ENCODE data around the gene PHTF2.

DNA sequence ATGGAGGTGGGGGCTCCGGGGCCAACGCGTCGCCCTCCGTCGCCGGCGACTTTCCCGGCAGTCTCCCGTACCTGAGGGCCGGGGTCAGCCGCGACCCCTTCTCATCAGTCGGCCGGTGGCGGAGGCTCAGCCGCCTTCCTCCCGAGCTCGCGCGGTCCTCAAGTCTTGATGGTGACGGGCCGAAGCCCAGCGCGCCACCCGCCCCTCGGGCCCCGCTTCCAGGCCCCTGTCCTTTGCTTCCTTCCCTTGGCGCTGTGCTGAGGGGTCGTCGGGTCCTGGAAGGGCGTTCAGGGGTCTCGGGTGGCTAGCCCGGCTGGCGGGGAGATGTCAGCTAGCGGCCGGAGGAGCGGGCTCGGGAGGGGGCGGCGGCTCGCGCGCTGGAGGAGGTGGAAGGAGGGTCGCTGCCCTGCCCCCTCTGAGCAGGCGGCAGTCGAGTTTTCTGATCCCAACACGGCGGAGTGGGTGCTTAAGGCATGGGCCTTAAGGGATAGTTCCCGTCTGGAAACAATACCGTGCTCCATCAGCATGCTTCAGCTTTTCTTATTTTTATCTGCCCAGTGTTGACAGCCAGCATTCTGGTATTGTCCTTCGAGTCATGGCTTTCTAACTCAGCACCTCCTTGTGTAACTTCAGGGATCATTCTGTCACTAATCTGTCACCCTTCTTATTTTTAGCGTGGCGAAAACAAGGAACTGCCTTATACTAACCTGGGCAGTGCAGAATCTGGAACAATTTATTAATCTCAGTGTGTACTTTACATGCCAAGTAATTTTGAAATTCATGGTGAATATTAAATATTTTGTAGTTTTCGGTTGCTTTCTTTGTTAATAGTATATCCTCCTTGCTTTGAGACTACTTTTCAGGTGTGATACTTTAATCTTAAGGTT, 748 bp downstream of the PHTF2 start:
- TF ChIP-seq, protein P1, sequence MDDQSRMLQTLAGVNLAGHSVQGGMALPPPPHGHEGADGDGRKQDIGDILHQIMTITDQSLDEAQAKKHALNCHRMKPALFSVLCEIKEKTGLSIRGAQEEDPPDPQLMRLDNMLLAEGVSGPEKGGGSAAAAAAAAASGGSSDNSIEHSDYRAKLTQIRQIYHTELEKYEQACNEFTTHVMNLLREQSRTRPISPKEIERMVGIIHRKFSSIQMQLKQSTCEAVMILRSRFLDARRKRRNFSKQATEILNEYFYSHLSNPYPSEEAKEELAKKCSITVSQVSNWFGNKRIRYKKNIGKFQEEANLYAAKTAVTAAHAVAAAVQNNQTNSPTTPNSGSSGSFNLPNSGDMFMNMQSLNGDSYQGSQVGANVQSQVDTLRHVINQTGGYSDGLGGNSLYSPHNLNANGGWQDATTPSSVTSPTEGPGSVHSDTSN (IDR thresholded peaks at IDR 0.05): no peak
- TF ChIP-seq, protein P2, sequence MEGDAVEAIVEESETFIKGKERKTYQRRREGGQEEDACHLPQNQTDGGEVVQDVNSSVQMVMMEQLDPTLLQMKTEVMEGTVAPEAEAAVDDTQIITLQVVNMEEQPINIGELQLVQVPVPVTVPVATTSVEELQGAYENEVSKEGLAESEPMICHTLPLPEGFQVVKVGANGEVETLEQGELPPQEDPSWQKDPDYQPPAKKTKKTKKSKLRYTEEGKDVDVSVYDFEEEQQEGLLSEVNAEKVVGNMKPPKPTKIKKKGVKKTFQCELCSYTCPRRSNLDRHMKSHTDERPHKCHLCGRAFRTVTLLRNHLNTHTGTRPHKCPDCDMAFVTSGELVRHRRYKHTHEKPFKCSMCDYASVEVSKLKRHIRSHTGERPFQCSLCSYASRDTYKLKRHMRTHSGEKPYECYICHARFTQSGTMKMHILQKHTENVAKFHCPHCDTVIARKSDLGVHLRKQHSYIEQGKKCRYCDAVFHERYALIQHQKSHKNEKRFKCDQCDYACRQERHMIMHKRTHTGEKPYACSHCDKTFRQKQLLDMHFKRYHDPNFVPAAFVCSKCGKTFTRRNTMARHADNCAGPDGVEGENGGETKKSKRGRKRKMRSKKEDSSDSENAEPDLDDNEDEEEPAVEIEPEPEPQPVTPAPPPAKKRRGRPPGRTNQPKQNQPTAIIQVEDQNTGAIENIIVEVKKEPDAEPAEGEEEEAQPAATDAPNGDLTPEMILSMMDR (IDR thresholded peaks at IDR 0.05): peak; percentile 21; the same call in 1 of the 2 replicates
- TF ChIP-seq, protein P3, sequence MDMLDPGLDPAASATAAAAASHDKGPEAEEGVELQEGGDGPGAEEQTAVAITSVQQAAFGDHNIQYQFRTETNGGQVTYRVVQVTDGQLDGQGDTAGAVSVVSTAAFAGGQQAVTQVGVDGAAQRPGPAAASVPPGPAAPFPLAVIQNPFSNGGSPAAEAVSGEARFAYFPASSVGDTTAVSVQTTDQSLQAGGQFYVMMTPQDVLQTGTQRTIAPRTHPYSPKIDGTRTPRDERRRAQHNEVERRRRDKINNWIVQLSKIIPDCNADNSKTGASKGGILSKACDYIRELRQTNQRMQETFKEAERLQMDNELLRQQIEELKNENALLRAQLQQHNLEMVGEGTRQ (IDR thresholded peaks at IDR 0.05; ENCODE audit: borderline replicate concordance, low read depth, low read length): no peak
- TF ChIP-seq MXI1 (IDR thresholded peaks at IDR 0.05; ENCODE audit: low read depth, low read length) (peak; percentile 93), RAD21 (IDR thresholded peaks at IDR 0.05; ENCODE audit: low read length) (no peak; the same call in 1 of the 2 replicates), NFIC (IDR thresholded peaks at IDR 0.05; ENCODE audit: borderline replicate concordance) (no peak), TAF1 (IDR thresholded peaks at IDR 0.05; ENCODE audit: borderline replicate concordance, low read depth, low read length) (no peak), RCOR1 (IDR thresholded peaks at IDR 0.05; ENCODE audit: low read length) (no peak), POLR2AphosphoS5 (IDR thresholded peaks at IDR 0.05; ENCODE audit: low read depth, low read length) (no peak)
- TF ChIP-seq, protein P4, sequence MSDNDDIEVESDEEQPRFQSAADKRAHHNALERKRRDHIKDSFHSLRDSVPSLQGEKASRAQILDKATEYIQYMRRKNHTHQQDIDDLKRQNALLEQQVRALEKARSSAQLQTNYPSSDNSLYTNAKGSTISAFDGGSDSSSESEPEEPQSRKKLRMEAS (IDR thresholded peaks at IDR 0.05; ENCODE audit: low read depth): peak; percentile 62
